Bronchial epithelial cell (primary cell): Measurements from ENCODE around the gene HDGFL3. TPM values are rescaled to one million over a fixed set of nuclear protein-coding genes. Genes with fewer than 3 reads are reported as not detected.
"Not testable (repeated sequence)": the region's sequence is repeated elsewhere in the genome, so short reads cannot be mapped to it uniquely, and the experiment has no call there.

Experiments used
- DNase-seq: peaks from one replicate; pipeline ENCODE4 v3.0.0-alpha.2; 2010; ENCODE audit warnings: low read depth
- FAIRE-seq: peaks from 2 replicates; lab custom pipeline; 2011; peaks lifted over from hg19 to GRCh38; lab: Jason Lieb, UNC
- H3K27me3 ChIP-seq: 2 replicates; pipeline ENCODE4 v1.5.1; 2011; ENCODE audit warnings: low read length; ENCODE audit not compliant: control insufficient read depth, insufficient read depth
- H3K36me3 ChIP-seq: 2 replicates; pipeline ENCODE4 v1.5.1; 2011; ENCODE audit warnings: low read length; ENCODE audit not compliant: control insufficient read depth, insufficient read depth
- H3K4me3 ChIP-seq: 2 replicates; pipeline ENCODE4 v1.5.1; 2011; ENCODE audit warnings: mild to moderate bottlenecking, low read depth, low read length, control low read depth
- CTCF ChIP-seq: IDR thresholded peaks from 2 replicates; pipeline ENCODE4 v1.5.1; 2011; ENCODE audit warnings: mild to moderate bottlenecking, moderate library complexity, low read length, control low read depth, inconsistent platforms; ENCODE audit not compliant: insufficient read depth, severe bottlenecking
- total RNA-seq: library from RNA; depleted of rRNA; stranded (reverse); fragments of >200 nt; gene quantifications from 2 replicates; pipeline ENCODE4 v1.2.1, GENCODE V29; 2014

HDGFL3 gene
- total RNA-seq, 1 donor from 2014 or later = 28.7 TPM

GRCh38 chr15:83090465-83090864 is 117.2 kb downstream of the HDGFL3 start:
- Histone ChIP-seq H3K4me3 (no peak overlapping the region), H3K27me3 (no peaks in the 10 kb centered on the region), H3K36me3 (no peaks in the 10 kb centered on the region)
- no peak for TF ChIP-seq CTCF
- no peak for DNase-seq
- no peak for FAIRE-seq

GRCh38 chr15:83088876-83089275 is 118.7 kb downstream of the HDGFL3 start:
- H3K4me3 ChIP-seq = no peak overlapping the region
- DNase-seq (no peak), FAIRE-seq (no peak)
- H3K36me3 ChIP-seq = no peaks in the 10 kb centered on the region
- no peaks in the 10 kb centered on the region for H3K27me3 ChIP-seq
- no peak for TF ChIP-seq CTCF

- Histone ChIP-seq H3K36me3 (no peaks in the 10 kb centered on the region), H3K4me3 (no peak overlapping the region), H3K27me3 (no peaks in the 10 kb centered on the region)
- FAIRE-seq (no peak), DNase-seq (no peak)
- no peak for TF ChIP-seq CTCF
These were observed 120.0 kb downstream of the HDGFL3 start for GRCh38 chr15:83087576-83087975.

GRCh38 chr15:83085864-83086552 is 121.6 kb downstream of the HDGFL3 start:
- H3K4me3 ChIP-seq, DNase-seq, H3K36me3 ChIP-seq, FAIRE-seq, H3K27me3 ChIP-seq: not testable (repeated sequence)

- FAIRE-seq, DNase-seq, H3K27me3 ChIP-seq, H3K36me3 ChIP-seq, H3K4me3 ChIP-seq: not testable (repeated sequence)
These were observed 122.2 kb downstream of the HDGFL3 start for GRCh38 chr15:83085461-83085860.

GRCh38 chr15:83082730-83083386 is 124.8 kb downstream of the HDGFL3 start:
- no peak for TF ChIP-seq CTCF
- H3K4me3 ChIP-seq = no peak overlapping the region
- no peak for DNase-seq
- FAIRE-seq = no peak
- H3K36me3 ChIP-seq = no peaks in the 10 kb centered on the region
- H3K27me3 ChIP-seq = no peaks in the 10 kb centered on the region
